AG09309 (cell line): ENCODE measurements around the gene CAMP.

Source experiments
- DNase-seq: peaks from one replicate; pipeline ENCODE4 v3.0.0-alpha.2; 2010; ENCODE audit warnings: low read depth
- H3K4me3 ChIP-seq: 2 replicates; pipeline ENCODE4 v1.5.1; 2011; ENCODE audit warnings: mild to moderate bottlenecking, low read depth, low read length, moderate library complexity; ENCODE audit not compliant: control insufficient read depth
- TF ChIP-seq, protein P1 (sequence below): IDR thresholded peaks from 2 replicates; pipeline ENCODE4 v1.5.1; 2011; ENCODE audit warnings: mild to moderate bottlenecking, low read depth, low read length, inconsistent platforms; ENCODE audit not compliant: insufficient read depth, control insufficient read depth; ENCODE audit errors: missing control alignments

CAMP gene

DNA sequence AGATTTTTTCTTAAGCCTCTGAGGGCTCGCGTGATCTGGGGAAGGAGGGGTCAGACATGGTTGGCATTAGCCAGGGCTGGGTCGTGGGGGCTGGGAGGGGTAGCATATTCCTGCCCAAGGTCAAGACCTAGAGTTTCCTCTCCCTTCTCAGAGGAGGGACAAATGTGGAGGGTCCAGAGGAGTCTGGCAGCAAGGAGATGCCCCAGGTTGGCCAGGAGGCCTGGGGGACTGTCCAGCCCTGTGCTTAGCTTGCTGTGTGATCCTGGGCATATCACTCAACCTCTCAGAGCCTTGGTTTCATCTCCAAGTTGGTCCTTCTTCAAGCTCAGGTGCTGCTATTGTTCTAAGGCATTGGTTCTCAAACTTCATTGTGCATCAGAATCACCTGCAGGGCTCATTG lies 9.1 kb upstream of the CAMP start:
- TF ChIP-seq, protein P1, sequence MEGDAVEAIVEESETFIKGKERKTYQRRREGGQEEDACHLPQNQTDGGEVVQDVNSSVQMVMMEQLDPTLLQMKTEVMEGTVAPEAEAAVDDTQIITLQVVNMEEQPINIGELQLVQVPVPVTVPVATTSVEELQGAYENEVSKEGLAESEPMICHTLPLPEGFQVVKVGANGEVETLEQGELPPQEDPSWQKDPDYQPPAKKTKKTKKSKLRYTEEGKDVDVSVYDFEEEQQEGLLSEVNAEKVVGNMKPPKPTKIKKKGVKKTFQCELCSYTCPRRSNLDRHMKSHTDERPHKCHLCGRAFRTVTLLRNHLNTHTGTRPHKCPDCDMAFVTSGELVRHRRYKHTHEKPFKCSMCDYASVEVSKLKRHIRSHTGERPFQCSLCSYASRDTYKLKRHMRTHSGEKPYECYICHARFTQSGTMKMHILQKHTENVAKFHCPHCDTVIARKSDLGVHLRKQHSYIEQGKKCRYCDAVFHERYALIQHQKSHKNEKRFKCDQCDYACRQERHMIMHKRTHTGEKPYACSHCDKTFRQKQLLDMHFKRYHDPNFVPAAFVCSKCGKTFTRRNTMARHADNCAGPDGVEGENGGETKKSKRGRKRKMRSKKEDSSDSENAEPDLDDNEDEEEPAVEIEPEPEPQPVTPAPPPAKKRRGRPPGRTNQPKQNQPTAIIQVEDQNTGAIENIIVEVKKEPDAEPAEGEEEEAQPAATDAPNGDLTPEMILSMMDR, result no peak
- no peak overlapping the region for H3K4me3 ChIP-seq
- no peak for DNase-seq

DNA sequence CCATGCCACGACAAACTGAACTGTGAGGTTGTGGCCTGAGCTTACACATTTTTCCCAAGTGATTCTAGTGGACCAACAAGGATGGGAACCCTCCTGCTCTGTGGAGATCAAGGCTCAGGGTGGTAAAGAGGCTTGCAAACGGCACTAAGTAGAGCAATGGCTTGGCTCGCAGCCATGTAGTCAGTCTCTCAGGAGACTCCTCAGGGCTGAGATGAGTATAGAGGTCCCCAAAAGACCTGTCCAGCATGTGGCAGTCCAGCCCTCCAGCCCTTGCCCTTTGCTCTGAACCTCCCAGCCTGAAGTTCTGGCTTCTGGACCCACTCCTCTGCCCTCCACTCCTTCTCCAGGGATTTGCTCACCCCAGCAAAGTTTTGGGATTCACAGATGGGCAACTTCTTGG lies 8.3 kb upstream of the CAMP start:
- no peak for DNase-seq
- no peak overlapping the region for H3K4me3 ChIP-seq
- TF ChIP-seq, protein P1, result no peak

DNA sequence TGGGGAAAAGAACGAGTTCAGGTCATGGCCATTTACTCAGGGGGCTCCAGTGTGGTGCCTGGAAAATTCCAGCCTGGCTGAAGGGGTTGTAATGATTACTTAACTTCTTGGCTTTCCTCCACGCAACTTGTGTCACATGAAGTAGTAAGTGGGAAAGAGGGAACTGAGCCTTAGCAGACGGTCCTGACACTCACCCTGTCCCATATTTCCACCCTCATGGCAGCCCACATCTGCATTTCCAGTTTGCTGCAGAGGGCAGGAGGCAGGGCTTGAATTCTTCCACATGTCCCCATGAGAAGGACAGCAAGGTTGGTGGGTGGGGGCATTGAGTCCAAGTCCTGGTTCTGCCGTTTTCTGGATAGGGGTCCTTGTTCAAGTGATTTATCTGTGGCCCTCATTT lies 7.8 kb upstream of the CAMP start:
- TF ChIP-seq, protein P1, result no peak
- no peak for DNase-seq
- no peak overlapping the region for H3K4me3 ChIP-seq

DNA sequence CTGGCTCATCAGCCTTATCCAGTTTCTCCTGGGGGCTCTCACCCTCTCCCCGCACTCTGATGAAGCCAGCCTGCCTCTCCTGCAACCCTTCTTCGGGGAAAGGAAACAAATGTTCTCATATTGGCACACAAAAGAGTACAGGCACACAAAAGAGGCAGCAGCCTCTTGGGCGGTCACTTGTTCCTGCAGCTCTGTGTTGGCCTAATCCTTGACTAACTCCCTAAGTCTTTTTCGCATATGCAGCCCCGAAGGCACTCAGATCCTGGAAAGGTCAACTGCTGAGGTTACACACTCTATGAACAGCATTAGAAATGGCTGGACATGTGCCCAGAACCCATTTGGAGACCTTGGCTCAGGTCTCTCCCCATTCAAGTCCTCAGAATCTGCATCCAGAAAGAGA lies 7.4 kb upstream of the CAMP start:
- TF ChIP-seq, protein P1, result no peak
- H3K4me3 ChIP-seq, result no peak overlapping the region
- DNase-seq, result no peak

- TF ChIP-seq, protein P1, result no peak
- no peak for DNase-seq
These were observed 5.8 kb upstream of the CAMP start for GRCh38 chr3:48217449-48217848.

GRCh38 chr3:48218537-48218936 lies 4.8 kb upstream of the CAMP start:
- TF ChIP-seq, protein P1, result no peak
- DNase-seq, result no peak

More at GRCh38 chr3:48217449-48217848, 5.8 kb upstream of the CAMP start:
- no peak overlapping the region for H3K4me3 ChIP-seq

DNA sequence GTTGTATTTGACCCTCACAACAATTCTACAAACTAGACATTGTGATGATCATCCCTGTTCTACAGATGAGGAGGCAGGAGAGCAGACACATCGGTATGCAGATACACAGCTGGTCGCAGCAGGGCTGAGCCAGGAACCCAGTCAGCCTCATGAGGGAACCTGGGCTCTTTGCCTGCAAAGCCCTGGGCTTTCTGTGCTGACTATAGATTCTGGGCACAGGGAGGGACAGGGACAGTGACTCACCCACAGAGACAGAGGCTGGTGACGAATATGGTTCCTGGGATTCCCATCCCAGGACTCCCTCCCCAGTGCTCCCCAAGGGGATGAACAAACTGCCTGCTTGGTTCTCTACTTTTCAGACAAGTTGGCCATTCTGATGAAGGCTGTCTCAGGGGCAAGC lies 3.8 kb upstream of the CAMP start:
- no peak for DNase-seq
- TF ChIP-seq, protein P1, result no peak
- H3K4me3 ChIP-seq, result no peak overlapping the region

More at GRCh38 chr3:48218537-48218936, 4.8 kb upstream of the CAMP start:
- H3K4me3 ChIP-seq, result no peak overlapping the region
